BLaER1 (cell line): ENCODE data around the gene VASH1.

Source experiments
- H3K27ac ChIP-seq: shearing (Covaris generic); formaldehyde crosslinking; 2 replicates; pipeline ENCODE4 v1.8.1; 2022
- H3K27me3 ChIP-seq: shearing (Covaris generic); formaldehyde crosslinking; 2 replicates; pipeline ENCODE4 v1.8.1; 2022
- H3K36me3 ChIP-seq: shearing (Covaris generic); formaldehyde crosslinking; 2 replicates; pipeline ENCODE4 v1.8.1; 2022
- H3K4me1 ChIP-seq: shearing (Covaris generic); formaldehyde crosslinking; 2 replicates; pipeline ENCODE4 v1.8.1; 2022
- H3K4me2 ChIP-seq: shearing (Covaris generic); formaldehyde crosslinking; 2 replicates; pipeline ENCODE4 v1.8.1; 2022
- H3K4me3 ChIP-seq: shearing (Covaris generic); formaldehyde crosslinking; 2 replicates; pipeline ENCODE4 v1.8.1; 2022
- H3K9ac ChIP-seq: shearing (Covaris generic); formaldehyde crosslinking; 2 replicates; pipeline ENCODE4 v1.8.1; 2022
- H3K9me3 ChIP-seq: shearing (Covaris generic); formaldehyde crosslinking; 2 replicates; pipeline ENCODE4 v1.8.1; 2022
- H4K20me1 ChIP-seq: shearing (Covaris generic); formaldehyde crosslinking; 2 replicates; pipeline ENCODE4 v1.8.1; 2022
- Cebpa-rat ChIP-seq: shearing (Covaris generic); IDR thresholded peaks from 2 replicates; pipeline ENCODE4 v1.8.1; 2022

The VASH1 gene

GRCh38 chr14:76782115-76782884, 21.0 kb downstream of the VASH1 start:
- TF ChIP-seq Cebpa-rat: no peak
- Histone ChIP-seq H4K20me1 (peaks cover 14% of the 10 kb centered on the region; the same call in 1 of the 2 replicates), H3K9me3 (no peaks in the 10 kb centered on the region), H3K4me3 (no peak overlapping the region), H3K4me1 (peaks cover 25% of the 10 kb centered on the region), H3K9ac (peak overlapping the region; percentile 17; the same call in 1 of the 2 replicates), H3K4me2 (peak overlapping the region; percentile 57), H3K27ac (peak overlapping the region; percentile 59), H3K36me3 (peaks cover 70% of the 10 kb centered on the region), H3K27me3 (no peaks in the 10 kb centered on the region)

- H3K4me3 ChIP-seq: no peak overlapping the region
- H3K9ac ChIP-seq: peak overlapping the region; percentile 51; the same call in 1 of the 2 replicates
- H3K9me3 ChIP-seq: no peaks in the 10 kb centered on the region
- peaks cover 14% of the 10 kb centered on the region; the same call in 1 of the 2 replicates for H4K20me1 ChIP-seq
- H3K27me3 ChIP-seq: no peaks in the 10 kb centered on the region
- peaks cover 25% of the 10 kb centered on the region for H3K4me1 ChIP-seq
- H3K4me2 ChIP-seq: peak overlapping the region; percentile 57
- no peak for TF ChIP-seq Cebpa-rat
- peak overlapping the region; percentile 59 for H3K27ac ChIP-seq
- peaks cover 77% of the 10 kb centered on the region for H3K36me3 ChIP-seq
Measured at GRCh38 chr14:76782885-76783566, 21.8 kb downstream of the VASH1 start.

- Histone ChIP-seq H4K20me1 (peaks cover 14% of the 10 kb centered on the region; the same call in 1 of the 2 replicates), H3K36me3 (peaks cover 89% of the 10 kb centered on the region), H3K9me3 (no peaks in the 10 kb centered on the region), H3K27ac (no peak overlapping the region), H3K9ac (no peak overlapping the region), H3K4me3 (no peak overlapping the region), H3K27me3 (no peaks in the 10 kb centered on the region), H3K4me1 (peaks cover 25% of the 10 kb centered on the region), H3K4me2 (no peak overlapping the region)
- no peak for TF ChIP-seq Cebpa-rat
Measured at GRCh38 chr14:76784266-76784874, 23.1 kb downstream of the VASH1 start.

- no peaks in the 10 kb centered on the region for H3K9me3 ChIP-seq
- no peak overlapping the region for H3K4me3 ChIP-seq
- H3K27ac ChIP-seq: no peak overlapping the region
- no peaks in the 10 kb centered on the region for H3K27me3 ChIP-seq
- peaks cover 89% of the 10 kb centered on the region for H3K36me3 ChIP-seq
- peaks cover 14% of the 10 kb centered on the region; the same call in 1 of the 2 replicates for H4K20me1 ChIP-seq
- H3K9ac ChIP-seq: no peak overlapping the region
- H3K4me1 ChIP-seq: peaks cover 25% of the 10 kb centered on the region
- TF ChIP-seq Cebpa-rat: no peak
- no peak overlapping the region for H3K4me2 ChIP-seq
Measured at GRCh38 chr14:76784881-76785280, 23.6 kb downstream of the VASH1 start.

GRCh38 chr14:76786601-76787000, 25.3 kb downstream of the VASH1 start:
- Histone ChIP-seq H3K36me3 (peaks cover 89% of the 10 kb centered on the region), H3K9me3 (no peaks in the 10 kb centered on the region), H3K4me3 (no peak overlapping the region), H3K4me2 (no peak overlapping the region), H3K9ac (no peak overlapping the region), H3K27me3 (no peaks in the 10 kb centered on the region), H4K20me1 (peaks cover 14% of the 10 kb centered on the region; the same call in 1 of the 2 replicates), H3K4me1 (peaks cover 22% of the 10 kb centered on the region), H3K27ac (no peak overlapping the region)
- no peak for TF ChIP-seq Cebpa-rat

GRCh38 chr14:76792422-76792821, 31.2 kb downstream of the VASH1 start:
- Histone ChIP-seq H3K27ac (no peak overlapping the region), H3K4me3 (no peak overlapping the region), H3K4me1 (no peaks in the 10 kb centered on the region), H3K36me3 (peaks cover 69% of the 10 kb centered on the region), H4K20me1 (no peaks in the 10 kb centered on the region), H3K9ac (no peak overlapping the region), H3K9me3 (no peaks in the 10 kb centered on the region), H3K4me2 (no peak overlapping the region), H3K27me3 (no peaks in the 10 kb centered on the region)
- no peak for TF ChIP-seq Cebpa-rat

GRCh38 chr14:76793324-76793723, 32.1 kb downstream of the VASH1 start:
- peaks cover 69% of the 10 kb centered on the region for H3K36me3 ChIP-seq
- no peak overlapping the region for H3K9ac ChIP-seq
- no peaks in the 10 kb centered on the region for H4K20me1 ChIP-seq
- no peak overlapping the region for H3K4me2 ChIP-seq
- no peaks in the 10 kb centered on the region for H3K9me3 ChIP-seq
- H3K4me3 ChIP-seq: no peak overlapping the region
- H3K27ac ChIP-seq: no peak overlapping the region
- H3K4me1 ChIP-seq: no peaks in the 10 kb centered on the region
- no peak for TF ChIP-seq Cebpa-rat
- no peaks in the 10 kb centered on the region for H3K27me3 ChIP-seq

GRCh38 chr14:76793956-76794355, 32.7 kb downstream of the VASH1 start:
- H3K4me3 ChIP-seq: no peak overlapping the region
- no peak overlapping the region for H3K27ac ChIP-seq
- H3K4me1 ChIP-seq: no peaks in the 10 kb centered on the region
- no peak for TF ChIP-seq Cebpa-rat
- no peak overlapping the region for H3K9ac ChIP-seq
- H3K9me3 ChIP-seq: no peaks in the 10 kb centered on the region
- peaks cover 69% of the 10 kb centered on the region for H3K36me3 ChIP-seq
- H4K20me1 ChIP-seq: no peaks in the 10 kb centered on the region
- no peaks in the 10 kb centered on the region for H3K27me3 ChIP-seq
- no peak overlapping the region for H3K4me2 ChIP-seq

- H3K27me3 ChIP-seq: no peaks in the 10 kb centered on the region
- H3K27ac ChIP-seq: no peak overlapping the region
- no peak for TF ChIP-seq Cebpa-rat
- no peak overlapping the region for H3K9ac ChIP-seq
- no peaks in the 10 kb centered on the region for H3K9me3 ChIP-seq
- H3K36me3 ChIP-seq: peaks cover 79% of the 10 kb centered on the region
- H3K4me1 ChIP-seq: peaks cover 12% of the 10 kb centered on the region
- no peak overlapping the region for H3K4me3 ChIP-seq
- H3K4me2 ChIP-seq: no peak overlapping the region
- peaks cover 17% of the 10 kb centered on the region for H4K20me1 ChIP-seq
Measured at GRCh38 chr14:76806446-76806845, 45.2 kb downstream of the VASH1 start.

GRCh38 chr14:76808011-76808410, 46.7 kb downstream of the VASH1 start:
- Histone ChIP-seq H3K9ac (no peak overlapping the region), H3K9me3 (no peaks in the 10 kb centered on the region), H4K20me1 (peaks cover 17% of the 10 kb centered on the region), H3K4me1 (peaks cover 20% of the 10 kb centered on the region), H3K27me3 (no peaks in the 10 kb centered on the region), H3K4me2 (no peak overlapping the region), H3K4me3 (no peak overlapping the region), H3K27ac (no peak overlapping the region), H3K36me3 (peaks cover 65% of the 10 kb centered on the region)
- TF ChIP-seq Cebpa-rat: no peak
